ENCODE results near the gene HOXD3. TPM values are rescaled to one million over a fixed set of nuclear protein-coding genes. Genes with fewer than 3 reads are reported as not detected.

Gene HOXD3
- polyA plus RNA-seq, 1 donor, result 3.9 TPM

DNA sequence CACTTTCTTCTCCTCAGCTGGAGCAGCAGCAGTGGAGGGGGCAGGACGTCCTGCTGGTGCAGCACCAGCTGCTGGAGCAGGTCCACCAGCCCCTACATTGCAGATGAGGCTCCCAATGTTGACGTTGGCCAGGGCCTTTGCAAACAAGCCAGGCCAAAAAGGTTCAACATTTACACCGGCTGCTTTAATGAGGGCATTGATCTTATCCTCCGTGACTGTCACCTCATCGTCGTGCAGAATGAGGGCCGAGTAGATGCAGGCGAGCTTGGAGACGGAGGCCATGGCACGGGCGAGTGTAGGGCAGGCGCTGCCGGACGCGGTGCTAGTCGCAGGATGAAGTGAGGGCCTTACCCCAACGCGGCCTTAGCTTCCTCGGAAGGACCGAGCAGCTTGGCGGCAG lies 43.9 kb downstream of the HOXD3 start:
- no peaks in the 10 kb centered on the region for H3K9me3 ChIP-seq (ENCODE audit: control insufficient read depth, low read depth, low read length)
- H3K4me3 ChIP-seq (ENCODE audit: low read length), result no peak overlapping the region
- H3K4me1 ChIP-seq (ENCODE audit: control insufficient read depth, insufficient read depth, low read length), result no peaks in the 10 kb centered on the region
- DNase-seq, result no peak
- WGBS (ENCODE audit: insufficient coverage, low lambda C conversion rate), result no CpG with 5 or more reads among the region's 21 CpGs
- no peak overlapping the region for H3K27ac ChIP-seq (ENCODE audit: low read length)
- peaks cover 16% of the 10 kb centered on the region for H3K27me3 ChIP-seq (ENCODE audit: control insufficient read depth, insufficient read depth, low read length)
- no peaks in the 10 kb centered on the region for H3K36me3 ChIP-seq (ENCODE audit: control insufficient read depth, insufficient read depth, low read length)

DNA sequence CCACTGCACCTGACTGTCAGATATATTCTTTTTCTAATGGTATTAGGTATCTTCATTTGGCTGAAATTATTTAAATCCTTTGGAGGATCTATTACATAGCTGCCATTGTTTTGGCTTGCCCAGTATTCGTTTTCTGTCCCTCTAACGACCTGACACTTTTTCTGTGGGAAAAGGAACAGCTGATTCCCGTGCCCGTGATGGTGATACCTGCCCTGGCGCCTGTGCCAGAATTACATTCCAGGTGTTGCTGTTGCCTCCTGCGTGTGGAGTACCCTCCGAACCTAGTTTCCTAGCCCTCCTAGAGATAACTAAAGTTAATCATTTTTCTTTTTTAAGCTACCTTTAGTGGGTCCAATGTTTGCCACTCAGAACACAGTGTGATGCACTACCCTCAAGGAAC lies 45.4 kb downstream of the HOXD3 start:
- H3K9me3 ChIP-seq (ENCODE audit: control insufficient read depth, low read depth, low read length), result no peaks in the 10 kb centered on the region
- no CpG with 5 or more reads among the region's 7 CpGs for WGBS (ENCODE audit: insufficient coverage, low lambda C conversion rate)
- no peak for DNase-seq
- H3K27ac ChIP-seq (ENCODE audit: low read length), result no peak overlapping the region
- H3K4me3 ChIP-seq (ENCODE audit: low read length), result no peak overlapping the region
- H3K4me1 ChIP-seq (ENCODE audit: control insufficient read depth, insufficient read depth, low read length), result no peaks in the 10 kb centered on the region
- peaks cover 10% of the 10 kb centered on the region for H3K27me3 ChIP-seq (ENCODE audit: control insufficient read depth, insufficient read depth, low read length)
- H3K36me3 ChIP-seq (ENCODE audit: control insufficient read depth, insufficient read depth, low read length), result no peaks in the 10 kb centered on the region

DNA sequence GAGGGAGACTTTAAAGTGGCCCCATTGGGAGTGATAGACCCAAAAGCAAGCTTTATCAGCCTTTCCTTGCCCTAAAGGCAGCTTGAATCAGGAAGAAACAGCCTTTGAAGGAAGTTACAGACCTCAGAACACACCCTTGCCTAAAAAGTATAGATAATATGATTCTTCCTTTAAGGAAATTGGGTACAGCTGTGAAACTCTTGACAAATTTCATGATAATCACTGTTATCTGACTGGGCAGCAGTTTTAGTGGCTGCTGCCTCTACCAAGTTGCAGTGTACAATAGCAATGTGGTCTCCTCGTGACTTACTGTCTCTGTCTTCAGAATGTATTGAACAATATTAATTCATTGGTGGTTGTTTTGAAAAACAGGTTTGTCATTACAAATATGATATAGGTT lies 48.0 kb downstream of the HOXD3 start:
- H3K4me1 ChIP-seq (ENCODE audit: control insufficient read depth, insufficient read depth, low read length), result no peaks in the 10 kb centered on the region
- 100% methylated on average over 1 of the region's 1 CpG for WGBS (ENCODE audit: insufficient coverage, low lambda C conversion rate)
- DNase-seq, result no peak
- H3K9me3 ChIP-seq (ENCODE audit: control insufficient read depth, low read depth, low read length), result no peaks in the 10 kb centered on the region
- H3K27me3 ChIP-seq (ENCODE audit: control insufficient read depth, insufficient read depth, low read length), result peaks cover 10% of the 10 kb centered on the region
- no peaks in the 10 kb centered on the region for H3K36me3 ChIP-seq (ENCODE audit: control insufficient read depth, insufficient read depth, low read length)
- no peak overlapping the region for H3K27ac ChIP-seq (ENCODE audit: low read length)
- no peak overlapping the region for H3K4me3 ChIP-seq (ENCODE audit: low read length)

DNA sequence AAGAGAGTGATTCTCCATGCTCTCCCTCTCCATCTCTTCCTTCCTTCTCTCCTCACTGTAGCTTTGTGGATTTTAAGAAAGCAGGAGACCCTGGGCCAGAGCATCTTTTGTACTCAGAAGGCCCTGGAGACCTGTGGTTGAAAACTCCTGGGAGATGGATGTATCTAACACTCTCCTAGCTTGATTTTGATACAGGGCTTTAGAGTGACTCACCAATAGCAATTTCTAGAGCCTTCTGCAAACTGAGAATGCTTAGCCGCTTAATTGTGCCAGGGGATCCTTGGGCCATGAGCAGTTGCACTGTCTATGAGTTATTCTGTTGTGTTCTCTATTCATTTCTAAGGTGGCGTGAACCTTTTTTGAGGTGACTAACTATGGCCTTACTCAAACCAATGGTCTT lies 49.0 kb downstream of the HOXD3 start:
- no peak overlapping the region for H3K27ac ChIP-seq (ENCODE audit: low read length)
- H3K4me3 ChIP-seq (ENCODE audit: low read length), result no peak overlapping the region
- H3K4me1 ChIP-seq (ENCODE audit: control insufficient read depth, insufficient read depth, low read length), result no peaks in the 10 kb centered on the region
- peaks cover 7% of the 10 kb centered on the region for H3K27me3 ChIP-seq (ENCODE audit: control insufficient read depth, insufficient read depth, low read length)
- H3K36me3 ChIP-seq (ENCODE audit: control insufficient read depth, insufficient read depth, low read length), result no peaks in the 10 kb centered on the region
- no peaks in the 10 kb centered on the region for H3K9me3 ChIP-seq (ENCODE audit: control insufficient read depth, low read depth, low read length)
- 100% methylated on average over 1 of the region's 2 CpGs for WGBS (ENCODE audit: insufficient coverage, low lambda C conversion rate)
- no peak for DNase-seq

DNA sequence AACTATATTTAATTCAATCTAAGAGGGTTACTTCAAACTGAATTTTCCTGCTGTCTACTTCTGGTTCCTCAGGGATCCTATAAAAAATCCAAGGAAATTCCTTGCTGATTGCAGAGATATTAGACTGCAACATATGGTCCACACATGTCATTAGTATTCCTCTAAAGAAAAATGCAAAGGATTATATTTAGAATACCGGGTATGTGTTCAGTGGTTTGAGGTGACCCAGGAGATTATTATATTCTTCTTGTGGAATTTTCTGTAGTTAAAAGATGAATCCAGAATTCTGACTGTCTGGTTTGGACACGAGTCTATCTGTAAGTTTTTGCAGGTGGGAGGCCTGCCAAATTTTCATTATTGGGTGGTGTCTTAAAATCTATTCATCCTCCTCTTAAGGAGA lies 49.6 kb downstream of the HOXD3 start:
- Histone ChIP-seq H3K4me1 (ENCODE audit: control insufficient read depth, insufficient read depth, low read length) (no peaks in the 10 kb centered on the region), H3K36me3 (ENCODE audit: control insufficient read depth, insufficient read depth, low read length) (no peaks in the 10 kb centered on the region), H3K27me3 (ENCODE audit: control insufficient read depth, insufficient read depth, low read length) (peaks cover 7% of the 10 kb centered on the region), H3K27ac (ENCODE audit: low read length) (no peak overlapping the region), H3K9me3 (ENCODE audit: control insufficient read depth, low read depth, low read length) (no peaks in the 10 kb centered on the region), H3K4me3 (ENCODE audit: low read length) (no peak overlapping the region)
- WGBS (ENCODE audit: insufficient coverage, low lambda C conversion rate), result 73% methylated on average over 2 of the region's 2 CpGs
- DNase-seq, result no peak

DNA sequence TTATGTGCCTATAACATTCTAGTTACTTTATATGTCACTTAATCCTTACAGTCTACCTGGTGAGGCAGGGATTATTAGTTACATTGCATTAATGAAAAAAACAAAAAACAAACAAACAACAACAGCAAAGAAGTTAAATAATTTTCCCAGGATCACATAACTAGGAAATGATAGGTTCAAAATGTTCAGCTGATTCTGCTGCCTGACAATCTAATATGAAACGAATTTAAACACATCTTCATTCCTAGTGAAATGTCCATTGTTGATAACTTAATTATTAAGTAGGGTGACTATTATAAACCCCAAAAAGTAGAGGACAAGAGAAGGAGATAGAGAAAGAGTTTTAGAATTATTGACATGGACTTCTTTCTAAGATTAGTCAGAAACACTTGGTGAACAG lies 54.0 kb downstream of the HOXD3 start:
- H3K4me1 ChIP-seq (ENCODE audit: control insufficient read depth, insufficient read depth, low read length), result no peaks in the 10 kb centered on the region
- H3K4me3 ChIP-seq (ENCODE audit: low read length), result no peak overlapping the region
- H3K36me3 ChIP-seq (ENCODE audit: control insufficient read depth, insufficient read depth, low read length), result no peaks in the 10 kb centered on the region
- whole genome bisulfite sequencing (ENCODE audit: insufficient coverage, low lambda C conversion rate), result no CpG with 5 or more reads among the region's 1 CpG
- no peak for DNase-seq
- peaks cover 7% of the 10 kb centered on the region for H3K27me3 ChIP-seq (ENCODE audit: control insufficient read depth, insufficient read depth, low read length)
- no peak overlapping the region for H3K27ac ChIP-seq (ENCODE audit: low read length)
- H3K9me3 ChIP-seq (ENCODE audit: control insufficient read depth, low read depth, low read length), result no peaks in the 10 kb centered on the region

DNA sequence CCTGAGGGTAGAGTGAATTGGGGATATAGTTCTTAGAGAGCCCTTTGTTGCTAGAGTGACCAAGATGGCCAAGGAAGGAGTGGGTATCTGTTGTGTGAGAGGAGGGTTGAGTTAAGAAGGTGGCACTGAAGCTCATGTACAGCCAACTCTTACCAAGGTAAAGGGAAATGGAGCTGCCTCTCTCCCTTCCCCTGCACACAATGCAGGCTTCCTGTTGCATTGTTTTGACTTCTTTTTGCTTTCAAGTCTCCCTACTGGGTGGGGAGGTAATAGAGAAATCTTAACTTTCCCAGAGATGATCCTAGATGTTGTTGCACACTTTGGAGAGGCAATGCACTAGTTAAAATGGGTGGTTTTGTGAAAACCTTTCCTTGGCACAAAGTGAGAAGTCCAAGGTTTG lies 55.2 kb downstream of the HOXD3 start:
- H3K36me3 ChIP-seq (ENCODE audit: control insufficient read depth, insufficient read depth, low read length), result no peaks in the 10 kb centered on the region

DNA sequence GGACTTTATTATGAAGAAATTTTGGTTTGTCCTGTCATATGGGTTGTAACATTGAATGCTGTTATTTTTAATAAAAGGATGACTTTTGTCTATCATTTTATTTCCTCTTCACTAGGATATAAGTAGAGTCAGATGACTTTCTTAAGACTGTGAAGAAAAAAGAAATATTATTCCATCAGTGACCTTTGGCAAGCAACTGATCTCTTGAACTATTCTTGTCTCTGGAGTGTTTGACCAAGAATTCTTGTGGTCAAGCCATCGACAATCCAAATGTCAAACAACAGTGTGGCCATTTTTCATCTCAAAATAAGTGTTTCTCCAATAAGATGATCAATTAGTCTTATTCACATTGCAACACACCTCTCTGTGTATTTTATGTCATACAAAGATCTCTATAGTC lies 56.3 kb downstream of the HOXD3 start:
- no peak overlapping the region for H3K4me3 ChIP-seq (ENCODE audit: low read length)
- WGBS (ENCODE audit: insufficient coverage, low lambda C conversion rate), result no CpG with 5 or more reads among the region's 1 CpG
- no peaks in the 10 kb centered on the region for H3K4me1 ChIP-seq (ENCODE audit: control insufficient read depth, insufficient read depth, low read length)
- peaks cover 7% of the 10 kb centered on the region for H3K27me3 ChIP-seq (ENCODE audit: control insufficient read depth, insufficient read depth, low read length)
- H3K9me3 ChIP-seq (ENCODE audit: control insufficient read depth, low read depth, low read length), result no peaks in the 10 kb centered on the region
- H3K36me3 ChIP-seq (ENCODE audit: control insufficient read depth, insufficient read depth, low read length), result no peaks in the 10 kb centered on the region
- no peak overlapping the region for H3K27ac ChIP-seq (ENCODE audit: low read length)
- DNase-seq, result no peak

More for the DNA sequence above, 55.2 kb downstream of the HOXD3 start:
- Histone ChIP-seq H3K27me3 (ENCODE audit: control insufficient read depth, insufficient read depth, low read length) (peaks cover 7% of the 10 kb centered on the region), H3K27ac (ENCODE audit: low read length) (no peak overlapping the region), H3K4me3 (ENCODE audit: low read length) (no peak overlapping the region), H3K9me3 (ENCODE audit: control insufficient read depth, low read depth, low read length) (no peaks in the 10 kb centered on the region), H3K4me1 (ENCODE audit: control insufficient read depth, insufficient read depth, low read length) (no peaks in the 10 kb centered on the region)
- no peak for DNase-seq

Other genes with a start within 250 kb of the HOXD3 start
- gene LNPK, start 155.0 kb upstream of the HOXD3 start, polyA plus RNA-seq, result 17.9 TPM
- not detected for gene EVX2, start 73.3 kb upstream of the HOXD3 start, polyA plus RNA-seq
- gene HOXD13, start 64.6 kb upstream of the HOXD3 start, polyA plus RNA-seq, result not detected
- not detected for gene HOXD12, start 57.5 kb upstream of the HOXD3 start, polyA plus RNA-seq
- not detected for gene HOXD11, start 50.0 kb upstream of the HOXD3 start, polyA plus RNA-seq
- gene HOXD10, start 40.5 kb upstream of the HOXD3 start, polyA plus RNA-seq, result 0.18 TPM
- gene HOXD9, start 34.6 kb upstream of the HOXD3 start, polyA plus RNA-seq, result 0.88 TPM
- 4.0 TPM for gene HOXD8, start 27.6 kb upstream of the HOXD3 start, polyA plus RNA-seq
- gene HOXD4, start 5.8 kb upstream of the HOXD3 start, polyA plus RNA-seq, result 4.9 TPM
- gene HOXD1, start 31.4 kb downstream of the HOXD3 start, polyA plus RNA-seq, result 2.6 TPM
- 38.7 TPM for gene MTX2, start 112.1 kb downstream of the HOXD3 start, polyA plus RNA-seq

Measured in large intestine (tissue), 3 donors.